Central memory CD8-positive, alpha-beta T cell (primary cell): Measurements from ENCODE around the gene AZI2.

Experiments
- ATAC-seq: fragments of 150-1000 bp; cut with Tn5 transposase; replicated peaks from 2 replicates; pipeline ENCODE4 v1.10.0; 2022; ENCODE audit warnings: mild to moderate bottlenecking, moderate FRiP score, moderate number of reproducible peaks; ENCODE audit not compliant: poor library complexity, severe bottlenecking; ENCODE audit errors: extremely low read depth
- DNase-seq, 2 donors: peaks; one replicate each; pipeline ENCODE4 v3.0.0; 2021; ENCODE audit warnings: low spot score in 2 of 2
- H3K27ac Mint-ChIP-seq: one replicate; pipeline ENCODE4 v1.8.0; 2022; ENCODE audit warnings: low read depth, mild to moderate bottlenecking, moderate library complexity, mixed read lengths
- H3K27me3 Mint-ChIP-seq: one replicate; pipeline ENCODE4 v1.8.0; 2022; ENCODE audit warnings: mixed read lengths
- H3K36me3 Mint-ChIP-seq: one replicate; pipeline ENCODE4 v1.8.0; 2022; ENCODE audit warnings: mild to moderate bottlenecking, moderate library complexity, mixed read lengths; ENCODE audit not compliant: insufficient read depth
- H3K4me1 Mint-ChIP-seq: one replicate; pipeline ENCODE4 v1.8.0; 2022; ENCODE audit warnings: mixed read lengths
- H3K4me3 Mint-ChIP-seq: one replicate; pipeline ENCODE4 v1.8.0; 2022; ENCODE audit warnings: mild to moderate bottlenecking, moderate library complexity, mixed read lengths
- H3K9me3 Mint-ChIP-seq: one replicate; pipeline ENCODE4 v1.8.0; 2022; ENCODE audit warnings: mixed read lengths

The AZI2 gene, protein sequence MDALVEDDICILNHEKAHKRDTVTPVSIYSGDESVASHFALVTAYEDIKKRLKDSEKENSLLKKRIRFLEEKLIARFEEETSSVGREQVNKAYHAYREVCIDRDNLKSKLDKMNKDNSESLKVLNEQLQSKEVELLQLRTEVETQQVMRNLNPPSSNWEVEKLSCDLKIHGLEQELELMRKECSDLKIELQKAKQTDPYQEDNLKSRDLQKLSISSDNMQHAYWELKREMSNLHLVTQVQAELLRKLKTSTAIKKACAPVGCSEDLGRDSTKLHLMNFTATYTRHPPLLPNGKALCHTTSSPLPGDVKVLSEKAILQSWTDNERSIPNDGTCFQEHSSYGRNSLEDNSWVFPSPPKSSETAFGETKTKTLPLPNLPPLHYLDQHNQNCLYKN

DNA sequence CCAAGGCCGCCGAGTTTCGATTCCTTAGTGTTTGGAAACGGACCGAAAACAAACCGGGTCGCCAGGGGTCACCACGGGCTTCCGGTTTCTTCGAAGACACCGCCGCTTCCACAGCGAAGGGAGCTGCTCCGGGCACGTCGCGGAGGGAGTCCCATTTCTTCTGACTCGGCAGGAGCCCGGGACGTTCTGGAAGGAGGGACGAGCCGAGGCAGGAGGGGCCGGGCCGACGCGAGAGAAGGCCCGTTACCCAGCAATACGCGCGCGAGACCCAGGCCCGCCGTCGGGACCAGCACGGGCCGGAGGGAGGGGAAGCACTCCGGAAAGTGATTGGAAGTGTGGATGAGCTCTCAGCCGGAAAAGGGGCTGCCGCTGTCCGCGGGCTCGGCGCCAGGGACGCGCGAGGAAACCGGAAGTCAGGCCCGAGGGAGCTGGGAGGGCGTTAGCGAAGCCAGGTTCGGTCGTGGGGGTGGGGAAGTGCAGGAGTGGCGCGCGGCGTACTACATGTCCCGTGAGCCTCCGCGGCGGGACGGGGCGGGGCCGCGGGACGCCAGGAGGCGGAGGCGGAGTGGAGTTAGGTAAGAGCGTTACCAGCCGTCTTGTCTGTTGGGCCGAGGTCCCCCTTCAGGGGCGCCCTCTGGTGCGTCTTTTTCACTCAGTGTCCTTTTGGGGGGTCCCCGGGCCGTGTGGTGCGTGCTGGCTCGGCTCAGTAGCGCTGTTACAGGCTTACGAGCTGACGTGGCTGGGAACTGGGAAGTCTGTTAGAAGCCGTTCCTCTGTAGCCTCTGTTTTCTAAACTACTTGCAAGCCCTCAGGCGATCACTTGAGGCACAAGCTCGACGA is at the start of gene AZI2, which contains the start of gene ZCWPW2:
Gene AZI2, minus strand, starts transcription at position 196 of the 840 bp plus-strand sequence. CDS start 8,207 bp downstream, outside the sequence.
Gene ZCWPW2, plus strand, starts transcription at position 93 of the 840 bp plus-strand sequence. CDS start 64,348 bp downstream, outside the sequence.
- H3K27me3 Mint-ChIP-seq = no peaks in the 10 kb centered on the region
- peak; percentile 89 for ATAC-seq
- H3K9me3 Mint-ChIP-seq = no peaks in the 10 kb centered on the region
- H3K27ac Mint-ChIP-seq = peak within 1 kb of the TSS; percentile 98
- peak; percentile 87 to 90 for DNase-seq
- peaks cover 48% of the 10 kb centered on the region for H3K4me1 Mint-ChIP-seq
- H3K4me3 Mint-ChIP-seq = peak within 1 kb of the TSS; percentile 94
- H3K36me3 Mint-ChIP-seq = peaks cover 21% of the 10 kb centered on the region

DNA sequence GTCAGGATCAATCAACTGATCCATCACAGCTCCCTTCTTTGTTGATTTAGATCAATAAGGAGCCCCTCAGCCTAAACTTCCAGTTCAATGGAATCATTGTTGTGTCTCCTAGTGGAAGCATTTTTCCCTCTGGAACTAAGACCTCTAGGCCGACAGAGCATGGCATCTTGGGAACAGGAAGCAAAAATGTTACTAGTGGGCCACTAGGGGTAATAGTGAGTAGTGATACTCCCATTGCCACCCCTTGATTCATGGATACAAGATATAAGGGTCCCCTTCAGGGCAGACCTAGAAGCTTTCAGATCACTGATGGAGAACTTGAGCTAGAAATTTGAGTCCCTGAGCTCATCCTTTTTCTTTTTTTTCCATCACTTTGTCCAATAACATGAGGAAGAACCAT is 40.4 kb upstream of the AZI2 start:
- Mint-ChIP-seq H3K4me3 (no peak overlapping the region), H3K9me3 (peaks cover 26% of the 10 kb centered on the region), H3K36me3 (peaks cover 3% of the 10 kb centered on the region), H3K4me1 (no peaks in the 10 kb centered on the region), H3K27ac (no peak overlapping the region), H3K27me3 (peaks cover 52% of the 10 kb centered on the region)
- ATAC-seq (no peak), DNase-seq (no peak)

DNA sequence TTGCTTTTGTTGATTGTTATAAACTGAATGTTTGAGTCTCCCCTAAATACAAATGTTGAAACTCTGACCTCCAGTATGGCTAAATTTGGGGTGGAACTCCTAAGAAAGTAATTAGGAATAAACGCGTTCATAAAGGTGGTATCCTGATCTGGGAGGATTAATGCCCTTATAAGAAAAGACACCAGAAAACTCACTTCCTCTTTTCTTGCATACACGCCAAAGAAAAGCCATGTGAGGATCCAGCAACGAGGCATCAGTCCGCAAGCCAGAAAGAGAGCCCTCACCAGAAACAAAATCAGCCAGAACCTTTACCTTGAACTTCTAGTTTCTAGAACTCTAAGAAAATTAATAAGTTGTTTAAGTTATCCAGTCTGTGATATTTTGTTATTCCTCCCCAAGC is 37.4 kb upstream of the AZI2 start:
- H3K9me3 Mint-ChIP-seq = no peaks in the 10 kb centered on the region
- DNase-seq = no peak
- no peak overlapping the region for H3K4me3 Mint-ChIP-seq
- no peak for ATAC-seq
- H3K36me3 Mint-ChIP-seq = peaks cover 1% of the 10 kb centered on the region
- H3K27ac Mint-ChIP-seq = no peak overlapping the region
- H3K4me1 Mint-ChIP-seq = no peaks in the 10 kb centered on the region
- peaks cover 26% of the 10 kb centered on the region for H3K27me3 Mint-ChIP-seq

DNA sequence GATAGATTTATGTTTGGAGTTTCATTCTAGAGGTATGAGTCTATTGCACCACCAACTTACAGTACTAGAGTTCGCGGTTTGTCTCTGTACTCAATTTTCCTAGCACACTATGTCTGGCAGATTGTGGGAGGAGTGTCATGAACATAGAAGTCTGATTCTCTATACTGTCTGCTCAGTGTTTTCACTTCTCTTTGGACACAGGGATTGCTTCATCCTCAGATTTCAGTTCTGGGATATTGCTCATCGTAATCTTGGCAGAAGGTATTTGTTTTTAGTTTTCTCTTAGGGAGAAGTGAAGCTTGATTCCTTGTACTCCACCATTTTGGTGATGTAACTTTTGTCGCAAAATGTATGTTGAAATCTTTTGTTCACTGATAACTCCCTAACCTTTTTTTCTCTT is 27.8 kb upstream of the AZI2 start:
- DNase-seq (no peak), ATAC-seq (no peak)

DNA sequence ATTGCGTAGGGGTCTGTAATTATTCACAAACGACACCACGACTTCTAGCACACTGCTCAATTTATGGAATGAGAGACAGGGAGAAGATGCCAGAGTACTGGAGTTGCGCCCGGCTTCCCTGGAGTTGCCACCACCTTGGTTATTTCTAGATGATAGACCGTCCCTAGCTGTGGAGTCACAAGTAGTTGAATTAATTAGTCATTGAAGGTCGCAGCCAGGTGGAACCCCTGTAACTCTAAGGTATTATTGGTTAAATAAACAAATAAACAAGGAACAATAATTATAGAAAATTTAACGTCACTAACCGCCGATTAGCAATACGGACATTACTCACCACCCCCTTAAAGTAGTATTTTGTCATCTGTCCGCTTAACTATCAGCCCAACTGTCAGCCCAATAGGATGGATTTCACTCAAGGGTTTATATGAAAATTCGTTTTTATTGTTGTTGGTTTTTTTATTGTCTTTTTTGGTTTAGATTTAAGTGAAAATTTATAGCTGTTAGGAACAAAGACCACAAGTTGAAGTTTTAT is 911 bp upstream of the AZI2 start:
- no peak for ATAC-seq
- Mint-ChIP-seq H3K9me3 (no peaks in the 10 kb centered on the region), H3K4me3 (peak overlapping the region; percentile 94), H3K27ac (peak overlapping the region; percentile 98), H3K36me3 (peaks cover 21% of the 10 kb centered on the region), H3K27me3 (no peaks in the 10 kb centered on the region), H3K4me1 (peaks cover 48% of the 10 kb centered on the region)
- no peak for DNase-seq

More for the DNA sequence above, 27.8 kb upstream of the AZI2 start:
- peaks cover 7% of the 10 kb centered on the region for H3K9me3 Mint-ChIP-seq
- peaks cover 3% of the 10 kb centered on the region for H3K36me3 Mint-ChIP-seq
- H3K27me3 Mint-ChIP-seq = peaks cover 68% of the 10 kb centered on the region
- H3K27ac Mint-ChIP-seq = no peak overlapping the region
- H3K4me1 Mint-ChIP-seq = no peaks in the 10 kb centered on the region
- no peak overlapping the region for H3K4me3 Mint-ChIP-seq

DNA sequence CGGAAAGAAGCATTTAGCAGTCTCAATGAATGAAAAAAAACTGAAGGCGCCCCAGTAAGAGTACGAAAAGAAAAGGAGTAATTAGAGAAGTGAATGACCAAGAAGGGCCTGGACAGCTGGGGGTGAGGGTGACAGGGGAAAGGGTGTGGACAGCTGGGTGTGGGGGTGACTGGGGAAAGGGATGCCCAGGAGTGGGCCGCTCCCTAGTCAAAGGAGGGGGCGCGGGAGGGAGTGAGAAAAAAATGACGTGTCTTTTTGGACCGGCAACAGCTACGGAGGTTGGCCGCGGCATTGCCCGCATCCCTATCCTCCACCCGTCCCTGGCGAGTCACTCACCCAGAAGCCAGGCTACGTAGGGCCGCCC is 377 bp downstream of the AZI2 start:
- Mint-ChIP-seq H3K9me3 (no peaks in the 10 kb centered on the region), H3K4me1 (peaks cover 53% of the 10 kb centered on the region), H3K27ac (peak overlapping the region; percentile 98), H3K36me3 (peaks cover 21% of the 10 kb centered on the region), H3K27me3 (no peaks in the 10 kb centered on the region), H3K4me3 (peak overlapping the region; percentile 94)
- DNase-seq (no peak), ATAC-seq (no peak)

DNA sequence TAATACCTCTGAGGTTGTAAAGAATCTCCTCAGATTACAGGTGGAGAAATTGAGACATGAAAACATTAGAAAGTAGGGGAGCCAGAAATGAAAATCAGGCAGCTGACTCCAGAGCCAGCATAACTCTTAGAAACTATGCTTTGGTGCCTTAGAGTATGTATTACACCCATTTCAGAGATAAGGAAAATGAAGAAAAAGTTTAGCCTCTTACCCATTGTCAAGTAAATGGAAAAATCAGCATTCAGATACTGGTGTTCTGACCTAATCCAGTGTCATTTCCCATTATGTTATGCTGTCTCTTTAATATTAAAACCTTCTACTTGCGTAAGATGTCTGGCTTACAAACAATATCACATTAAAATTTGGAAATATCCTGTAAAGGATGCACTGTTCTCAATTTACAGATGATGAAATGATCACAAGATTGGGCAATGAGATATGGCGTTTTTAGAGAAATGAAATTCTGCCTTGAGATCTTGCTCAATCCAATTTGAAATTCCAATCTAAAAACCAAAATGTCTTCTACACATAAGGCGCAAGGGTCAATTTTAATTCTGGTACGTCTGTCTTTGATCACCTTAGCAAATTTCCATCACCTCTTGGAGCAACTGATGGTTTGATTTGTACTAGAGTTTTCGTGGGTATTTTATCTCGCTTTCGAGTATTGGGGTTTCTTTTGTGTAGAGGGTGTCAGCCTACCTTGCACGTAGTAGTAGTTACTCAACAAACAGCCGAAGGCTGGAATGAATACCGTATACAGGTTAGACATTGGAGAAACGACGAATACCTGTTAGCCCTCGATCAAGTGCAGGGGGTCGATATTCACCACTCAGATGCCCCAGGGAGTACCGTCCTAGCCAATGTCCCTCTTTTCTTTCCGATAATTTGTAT is 1.0 kb downstream of the AZI2 start:
- ATAC-seq (no peak), DNase-seq (peak in 1 of 2 donors; percentile 11)
- peak overlapping the region; percentile 98 for H3K27ac Mint-ChIP-seq
- H3K27me3 Mint-ChIP-seq = no peaks in the 10 kb centered on the region
- H3K4me1 Mint-ChIP-seq = peaks cover 59% of the 10 kb centered on the region
- no peaks in the 10 kb centered on the region for H3K9me3 Mint-ChIP-seq
- peaks cover 21% of the 10 kb centered on the region for H3K36me3 Mint-ChIP-seq
- peak overlapping the region; percentile 94 for H3K4me3 Mint-ChIP-seq

DNA sequence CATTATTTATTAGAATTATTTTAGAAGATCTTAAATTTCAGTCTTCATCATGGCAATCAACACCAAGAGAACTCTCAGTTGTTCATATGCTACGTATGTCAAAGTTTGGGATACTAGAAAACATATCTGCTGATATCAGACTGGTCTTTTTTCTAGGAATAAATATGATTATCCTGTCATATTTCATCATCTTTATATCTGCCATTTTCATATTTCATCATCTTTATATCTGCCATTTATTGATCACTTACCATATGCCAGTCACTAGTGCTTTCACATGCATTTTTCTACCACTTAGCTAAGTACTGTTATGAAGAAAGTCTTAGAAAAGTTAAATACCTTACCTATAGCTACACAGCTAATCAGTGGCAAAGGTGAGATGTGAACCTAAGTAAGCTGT is 2.9 kb downstream of the AZI2 start:
- H3K27me3 Mint-ChIP-seq = no peaks in the 10 kb centered on the region
- H3K9me3 Mint-ChIP-seq = no peaks in the 10 kb centered on the region
- H3K4me3 Mint-ChIP-seq = no peak overlapping the region
- DNase-seq (no peak), ATAC-seq (no peak)
- H3K4me1 Mint-ChIP-seq = peaks cover 74% of the 10 kb centered on the region
- H3K36me3 Mint-ChIP-seq = peaks cover 20% of the 10 kb centered on the region
- no peak overlapping the region for H3K27ac Mint-ChIP-seq

DNA sequence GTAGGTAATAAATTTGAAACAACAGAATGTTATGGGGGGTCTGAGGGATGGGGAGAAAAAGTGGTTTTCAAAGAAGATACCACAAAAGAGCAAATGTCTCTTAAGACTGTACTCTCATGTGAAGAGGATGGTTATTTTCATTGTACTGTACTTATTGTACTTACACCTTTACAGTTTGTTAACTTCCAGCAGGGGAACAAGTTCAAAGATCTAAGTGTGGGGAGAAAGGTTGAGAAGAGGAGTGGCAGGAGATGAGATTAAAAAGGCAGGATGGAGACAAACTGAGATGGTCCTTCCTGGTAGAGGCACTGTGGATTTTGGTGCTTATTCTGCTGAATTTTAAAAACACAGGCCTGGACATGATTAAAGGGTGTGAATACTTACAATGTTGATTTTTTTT is 5.5 kb downstream of the AZI2 start:
- peaks cover 60% of the 10 kb centered on the region for H3K4me1 Mint-ChIP-seq
- no peaks in the 10 kb centered on the region for H3K27me3 Mint-ChIP-seq
- no peaks in the 10 kb centered on the region for H3K9me3 Mint-ChIP-seq
- H3K36me3 Mint-ChIP-seq = peaks cover 11% of the 10 kb centered on the region
- ATAC-seq (no peak), DNase-seq (no peak)
- peak overlapping the region; percentile 67 for H3K27ac Mint-ChIP-seq
- H3K4me3 Mint-ChIP-seq = peak overlapping the region; percentile 1

DNA sequence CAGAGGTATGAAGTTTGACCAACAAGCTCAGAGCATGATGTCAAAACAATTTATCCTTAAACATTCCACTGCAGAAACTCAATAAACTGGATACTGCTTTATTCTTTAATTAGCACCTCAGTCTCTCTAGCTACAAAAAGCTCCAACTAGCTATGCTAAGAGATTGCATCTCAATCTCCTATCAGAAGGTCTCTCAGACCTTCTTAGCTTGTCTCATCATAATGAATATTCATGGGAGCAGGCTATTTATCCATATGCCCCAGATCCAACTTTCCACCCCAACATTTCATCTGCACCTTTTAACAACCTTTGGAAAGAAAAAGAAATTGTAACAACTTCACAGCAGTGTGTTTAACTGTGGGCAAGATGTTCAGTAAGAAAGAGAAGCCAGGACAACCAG is 11.4 kb downstream of the AZI2 start:
- H3K4me3 Mint-ChIP-seq = no peak overlapping the region

DNA sequence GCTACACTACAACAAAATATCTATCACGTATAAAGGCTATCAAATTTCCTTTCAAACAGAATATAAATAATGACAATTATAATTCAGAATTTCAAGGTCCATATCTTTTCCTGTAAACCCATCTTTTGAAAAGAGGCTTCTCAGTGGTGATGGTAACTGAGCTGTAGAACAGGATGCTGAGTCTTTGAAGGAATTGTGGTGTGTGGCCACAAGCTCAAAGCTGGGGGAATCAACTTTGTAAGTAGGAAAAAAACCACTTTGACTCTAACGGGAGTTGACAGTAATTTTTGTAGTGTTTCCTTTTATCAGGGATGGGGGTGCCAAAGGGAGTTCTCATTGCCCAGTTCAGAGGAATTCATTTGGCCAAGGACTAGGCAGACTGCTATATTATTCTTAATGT is 13.4 kb downstream of the AZI2 start:
- Mint-ChIP-seq H3K4me3 (no peak overlapping the region), H3K9me3 (no peaks in the 10 kb centered on the region), H3K27me3 (no peaks in the 10 kb centered on the region), H3K27ac (no peak overlapping the region), H3K4me1 (no peaks in the 10 kb centered on the region), H3K36me3 (peaks cover 14% of the 10 kb centered on the region)
- ATAC-seq = no peak
- no peak for DNase-seq

More for the DNA sequence above, 11.4 kb downstream of the AZI2 start:
- Mint-ChIP-seq H3K4me1 (peaks cover 11% of the 10 kb centered on the region), H3K36me3 (peaks cover 12% of the 10 kb centered on the region), H3K27me3 (no peaks in the 10 kb centered on the region), H3K9me3 (no peaks in the 10 kb centered on the region), H3K27ac (no peak overlapping the region)
- no peak for ATAC-seq
- no peak for DNase-seq

DNA sequence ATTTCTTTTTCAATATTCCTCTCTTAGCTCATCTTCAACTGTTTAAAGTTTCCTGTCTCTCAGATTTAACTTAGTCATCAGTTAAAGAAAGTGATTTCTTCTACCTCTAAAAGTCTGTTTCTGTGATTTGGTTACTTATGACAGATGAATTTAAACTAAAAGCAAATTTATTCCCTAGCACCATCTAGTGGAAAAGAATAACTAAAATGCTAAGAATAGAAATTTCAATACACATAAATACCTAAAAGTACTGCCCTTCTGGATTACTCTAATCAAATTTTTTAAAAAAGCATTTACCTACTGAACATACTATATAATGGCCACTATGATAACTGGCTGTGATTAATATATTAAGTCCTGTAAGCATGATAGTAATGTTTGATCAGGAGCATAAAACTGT is 14.1 kb downstream of the AZI2 start:
- Mint-ChIP-seq H3K27me3 (no peaks in the 10 kb centered on the region), H3K9me3 (no peaks in the 10 kb centered on the region), H3K27ac (peak overlapping the region; percentile 57), H3K4me1 (no peaks in the 10 kb centered on the region), H3K4me3 (no peak overlapping the region), H3K36me3 (peaks cover 11% of the 10 kb centered on the region)
- ATAC-seq (peak; percentile 49), DNase-seq (no peak)
